ENCODE data around the gene APBA1.
"Not testable (repeated sequence)": the region's sequence is repeated elsewhere in the genome, so short reads cannot be mapped to it uniquely, and the experiment has no call there.

APBA1 gene

DNA sequence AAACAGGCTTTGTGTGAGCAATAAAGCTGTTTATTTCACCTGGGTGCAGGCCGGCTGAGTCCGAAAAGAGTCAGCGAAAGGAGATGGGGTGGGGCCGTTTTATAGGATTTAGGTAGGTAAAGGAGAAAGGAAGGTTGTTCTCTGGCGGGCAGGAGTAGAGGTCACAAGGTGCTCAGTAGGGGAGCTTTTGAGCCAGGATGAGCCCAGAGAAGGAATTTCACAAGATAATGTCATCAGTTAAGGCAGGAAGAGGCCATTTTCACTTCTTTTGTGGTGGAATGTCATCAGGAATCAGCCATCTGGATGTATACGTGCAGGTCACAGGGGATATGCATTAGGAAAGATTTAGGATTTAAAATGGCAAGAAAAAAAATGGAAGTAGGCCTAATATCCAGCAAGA lies 262.2 kb downstream of the APBA1 start:
- not testable (repeated sequence) for H3K27me3 ChIP-seq (ENCODE audit: insufficient read depth, low read length); H3K9ac ChIP-seq (ENCODE audit: low read depth, low read length); H3K9me3 ChIP-seq (ENCODE audit: insufficient read depth, low read depth, low read length); H3K36me3 ChIP-seq (ENCODE audit: insufficient read depth, low read depth, low read length); H3K4me1 ChIP-seq (ENCODE audit: insufficient read depth, low read length); H3K4me3 ChIP-seq (ENCODE audit: low read length); H3K27ac ChIP-seq (ENCODE audit: low read length)

DNA sequence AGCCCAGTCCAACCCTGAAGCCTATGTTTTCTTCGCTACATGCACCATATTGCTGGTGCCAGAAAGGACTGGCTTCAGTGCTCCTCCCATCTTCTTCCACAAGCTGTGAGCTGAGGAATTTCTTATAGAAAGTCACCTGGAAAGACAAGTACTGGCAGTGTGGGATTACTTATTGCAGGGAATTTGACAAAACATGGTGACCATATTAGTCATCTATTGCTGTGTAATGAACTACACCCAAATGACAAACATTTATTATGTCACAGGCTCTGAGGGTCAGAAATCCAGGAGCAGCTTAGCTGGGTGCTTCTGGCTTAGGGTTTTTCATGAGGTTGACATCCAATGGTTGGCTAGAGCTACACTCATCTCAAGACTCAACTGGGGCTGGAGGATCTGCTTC lies 271.7 kb downstream of the APBA1 start:
- Histone ChIP-seq H3K4me3 (ENCODE audit: low read length) (no peak overlapping the region), H3K9me3 (ENCODE audit: insufficient read depth, low read depth, low read length) (no peaks in the 10 kb centered on the region), H3K27me3 (ENCODE audit: insufficient read depth, low read length) (no peaks in the 10 kb centered on the region), H3K27ac (ENCODE audit: low read length) (no peak overlapping the region), H3K36me3 (ENCODE audit: insufficient read depth, low read depth, low read length) (no peaks in the 10 kb centered on the region), H3K9ac (ENCODE audit: low read depth, low read length) (no peak overlapping the region), H3K4me1 (ENCODE audit: insufficient read depth, low read length) (no peaks in the 10 kb centered on the region)

DNA sequence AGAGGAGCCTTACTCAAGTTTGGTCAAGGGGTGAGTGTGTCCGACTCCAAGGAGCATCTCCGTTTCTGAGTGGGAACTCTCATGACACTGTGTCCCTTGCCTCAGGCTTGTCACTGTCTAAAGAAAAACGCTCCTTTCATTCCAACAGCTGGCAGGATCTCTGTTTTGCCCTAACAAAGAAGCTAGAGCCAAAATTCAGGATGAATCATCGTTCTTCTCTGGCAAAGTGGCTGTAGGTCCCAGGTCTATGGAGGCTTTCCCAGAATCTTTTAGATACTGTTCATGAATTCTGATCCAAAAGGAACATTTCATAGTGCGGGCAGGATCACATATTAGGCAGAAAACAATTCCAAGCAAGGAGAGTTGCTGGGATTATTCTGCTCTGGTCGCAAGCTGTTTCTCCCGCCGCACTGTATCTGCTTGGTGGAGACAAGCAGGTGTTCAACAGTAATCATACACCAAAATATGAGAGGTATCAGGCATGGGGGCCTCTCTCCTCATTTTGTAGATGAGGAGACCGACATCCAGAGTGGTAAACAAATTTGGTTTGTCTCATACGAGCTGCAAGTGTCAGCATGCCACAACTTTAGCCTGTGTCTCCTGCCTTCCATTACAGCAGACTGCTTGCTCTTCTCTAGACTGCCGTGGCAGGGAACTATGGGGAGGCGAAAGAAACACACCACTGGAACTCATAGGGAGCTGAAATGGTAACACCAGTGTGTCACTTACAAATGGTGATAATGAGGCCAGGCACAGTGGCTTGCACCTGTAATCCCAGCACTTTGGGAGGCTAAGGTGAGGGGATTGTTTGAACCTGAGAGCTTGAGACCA lies 274.6 kb downstream of the APBA1 start:
- Histone ChIP-seq H3K27ac (ENCODE audit: low read length) (no peak overlapping the region), H3K4me3 (ENCODE audit: low read length) (no peak overlapping the region), H3K9ac (ENCODE audit: low read depth, low read length) (no peak overlapping the region), H3K4me1 (ENCODE audit: insufficient read depth, low read length) (no peaks in the 10 kb centered on the region), H3K36me3 (ENCODE audit: insufficient read depth, low read depth, low read length) (no peaks in the 10 kb centered on the region), H3K9me3 (ENCODE audit: insufficient read depth, low read depth, low read length) (no peaks in the 10 kb centered on the region), H3K27me3 (ENCODE audit: insufficient read depth, low read length) (no peaks in the 10 kb centered on the region)

DNA sequence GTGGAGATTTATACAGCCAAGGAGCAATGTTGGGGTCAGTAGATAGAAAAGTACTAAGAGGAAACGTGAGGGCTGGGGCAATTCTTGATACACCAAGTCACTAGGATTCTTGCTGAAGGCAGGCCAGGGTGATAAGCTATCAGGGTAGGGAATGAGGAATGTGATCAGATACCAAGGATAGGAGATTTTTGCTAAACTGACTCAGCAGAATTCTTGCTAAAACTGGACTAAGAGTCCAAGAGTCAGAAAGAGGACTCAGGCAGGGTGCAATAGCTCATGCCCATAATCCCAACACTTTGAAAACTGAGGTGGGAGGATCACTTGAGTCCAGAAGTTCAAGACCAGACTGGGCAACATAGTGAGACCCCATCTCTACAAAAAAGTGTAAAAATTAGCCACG lies 275.4 kb downstream of the APBA1 start:
- Histone ChIP-seq H3K4me1 (ENCODE audit: insufficient read depth, low read length) (no peaks in the 10 kb centered on the region), H3K27me3 (ENCODE audit: insufficient read depth, low read length) (no peaks in the 10 kb centered on the region), H3K27ac (ENCODE audit: low read length) (no peak overlapping the region), H3K4me3 (ENCODE audit: low read length) (no peak overlapping the region), H3K36me3 (ENCODE audit: insufficient read depth, low read depth, low read length) (no peaks in the 10 kb centered on the region), H3K9ac (ENCODE audit: low read depth, low read length) (no peak overlapping the region), H3K9me3 (ENCODE audit: insufficient read depth, low read depth, low read length) (no peaks in the 10 kb centered on the region)

DNA sequence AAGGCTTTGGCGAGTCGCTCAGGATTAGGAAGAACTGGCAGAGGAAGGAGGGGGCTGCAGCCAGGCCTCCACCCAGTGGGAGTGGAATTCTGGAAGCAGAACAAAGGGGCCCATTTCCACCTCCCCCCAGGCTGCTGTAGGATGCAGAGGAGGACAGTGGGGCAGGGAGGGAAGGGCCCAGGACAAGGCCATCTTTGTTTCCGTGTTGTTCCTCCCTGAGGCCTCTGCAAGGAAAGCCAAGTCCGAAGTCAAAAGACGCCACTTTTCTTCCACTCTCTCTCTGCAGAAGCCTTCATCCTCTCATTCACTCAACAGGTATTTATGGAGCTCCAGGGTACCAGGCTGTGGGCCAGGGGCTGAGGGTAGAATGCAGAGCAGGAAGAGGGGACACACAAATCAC lies 276.5 kb downstream of the APBA1 start:
- Histone ChIP-seq H3K27me3 (ENCODE audit: insufficient read depth, low read length) (no peaks in the 10 kb centered on the region), H3K4me1 (ENCODE audit: insufficient read depth, low read length) (no peaks in the 10 kb centered on the region), H3K36me3 (ENCODE audit: insufficient read depth, low read depth, low read length) (no peaks in the 10 kb centered on the region), H3K4me3 (ENCODE audit: low read length) (no peak overlapping the region), H3K9me3 (ENCODE audit: insufficient read depth, low read depth, low read length) (no peaks in the 10 kb centered on the region), H3K27ac (ENCODE audit: low read length) (no peak overlapping the region), H3K9ac (ENCODE audit: low read depth, low read length) (no peak overlapping the region)

DNA sequence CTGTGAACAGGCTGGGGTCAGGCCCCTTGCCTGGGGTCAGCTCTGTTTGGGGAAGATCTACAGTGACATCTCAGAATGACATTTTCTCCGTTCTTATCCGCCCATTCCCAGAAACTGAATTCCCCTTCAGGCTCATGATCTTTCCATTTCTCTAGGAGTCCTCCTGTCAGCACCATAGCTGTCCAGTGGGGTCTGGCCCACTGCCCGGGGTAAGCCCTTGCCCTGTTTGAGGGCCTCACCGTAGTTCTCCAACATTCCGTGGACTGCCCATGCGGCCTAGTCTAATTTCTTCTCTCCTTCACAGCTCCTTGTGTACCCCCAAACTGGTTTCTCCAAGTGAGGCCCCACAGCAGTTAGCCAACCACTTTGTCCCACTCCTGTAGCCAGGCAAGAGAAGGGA lies 278.7 kb downstream of the APBA1 start:
- H3K9ac ChIP-seq (ENCODE audit: low read depth, low read length): no peak overlapping the region
- H3K4me3 ChIP-seq (ENCODE audit: low read length): no peak overlapping the region
- H3K4me1 ChIP-seq (ENCODE audit: insufficient read depth, low read length): no peaks in the 10 kb centered on the region
- no peak overlapping the region for H3K27ac ChIP-seq (ENCODE audit: low read length)
- no peaks in the 10 kb centered on the region for H3K27me3 ChIP-seq (ENCODE audit: insufficient read depth, low read length)
- H3K9me3 ChIP-seq (ENCODE audit: insufficient read depth, low read depth, low read length): no peaks in the 10 kb centered on the region
- H3K36me3 ChIP-seq (ENCODE audit: insufficient read depth, low read depth, low read length): no peaks in the 10 kb centered on the region

DNA sequence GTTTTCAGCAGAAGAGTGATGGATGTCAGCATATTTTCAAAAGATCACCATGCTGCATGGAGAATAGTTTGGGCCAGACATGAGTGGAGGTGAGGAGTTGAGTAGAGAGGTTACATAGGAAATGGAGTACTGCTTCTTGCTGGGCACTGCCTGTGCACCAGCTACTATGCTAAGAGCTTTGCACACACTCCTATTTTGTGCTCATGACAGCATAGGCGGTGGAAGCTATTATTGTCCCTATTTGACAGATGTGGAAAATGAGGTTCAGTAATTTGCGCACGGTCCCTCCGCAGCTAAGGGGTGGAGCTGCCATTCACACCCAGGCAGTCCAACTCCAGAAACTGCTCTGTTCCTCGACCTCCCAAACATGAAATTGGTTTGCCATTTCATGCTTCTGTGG lies 279.3 kb downstream of the APBA1 start:
- no peaks in the 10 kb centered on the region for H3K27me3 ChIP-seq (ENCODE audit: insufficient read depth, low read length)
- no peak overlapping the region for H3K4me3 ChIP-seq (ENCODE audit: low read length)
- H3K4me1 ChIP-seq (ENCODE audit: insufficient read depth, low read length): no peaks in the 10 kb centered on the region
- no peaks in the 10 kb centered on the region for H3K9me3 ChIP-seq (ENCODE audit: insufficient read depth, low read depth, low read length)
- H3K36me3 ChIP-seq (ENCODE audit: insufficient read depth, low read depth, low read length): 0 out of 2 replicates have a peak, but pooled peaks cover 2% of the 10 kb centered on the region
- no peak overlapping the region for H3K9ac ChIP-seq (ENCODE audit: low read depth, low read length)
- no peak overlapping the region for H3K27ac ChIP-seq (ENCODE audit: low read length)

DNA sequence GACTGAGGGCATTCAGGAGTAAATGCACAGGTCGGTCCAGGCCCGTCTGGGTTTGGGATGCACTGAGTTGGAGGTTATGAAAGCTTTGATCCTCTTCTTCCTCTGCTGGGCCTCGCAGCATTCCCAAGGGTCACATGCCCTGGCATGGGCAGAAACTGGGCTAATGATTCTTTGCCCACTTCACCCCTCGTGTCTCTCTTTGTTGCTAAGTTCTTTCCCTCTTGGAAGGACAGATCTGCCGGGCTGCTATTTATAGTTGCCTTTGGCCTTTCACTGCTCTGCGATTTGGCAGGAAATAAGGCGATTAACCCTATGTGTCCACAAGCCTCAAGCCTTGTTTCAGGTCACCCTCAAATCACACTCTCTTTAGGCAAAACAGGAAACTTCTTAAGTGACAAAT lies 280.2 kb downstream of the APBA1 start:
- Histone ChIP-seq H3K36me3 (ENCODE audit: insufficient read depth, low read depth, low read length) (peaks cover 11% of the 10 kb centered on the region), H3K9ac (ENCODE audit: low read depth, low read length) (no peak overlapping the region), H3K4me1 (ENCODE audit: insufficient read depth, low read length) (no peaks in the 10 kb centered on the region), H3K27ac (ENCODE audit: low read length) (no peak overlapping the region), H3K4me3 (ENCODE audit: low read length) (no peak overlapping the region), H3K27me3 (ENCODE audit: insufficient read depth, low read length) (no peaks in the 10 kb centered on the region), H3K9me3 (ENCODE audit: insufficient read depth, low read depth, low read length) (no peaks in the 10 kb centered on the region)

DNA sequence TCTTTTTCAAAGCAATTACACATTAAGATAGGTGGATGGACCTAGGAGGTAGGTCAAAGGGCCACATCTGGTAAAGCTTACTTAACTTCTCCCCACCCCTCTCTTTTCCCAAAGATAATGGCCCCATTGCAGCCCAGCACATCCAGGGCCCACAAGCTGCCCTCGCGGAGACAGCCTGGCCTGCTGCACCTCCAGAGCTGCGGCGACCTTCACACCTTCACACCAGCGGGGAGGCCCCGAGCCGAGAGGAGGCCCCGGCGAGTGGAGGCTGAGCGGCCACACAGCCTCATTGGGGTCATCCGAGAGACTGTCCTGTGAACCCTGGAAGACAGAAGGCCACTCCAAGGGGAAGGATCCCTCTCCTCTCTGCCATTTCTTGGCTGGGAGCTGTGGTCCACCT lies 280.7 kb downstream of the APBA1 start:
- H3K9ac ChIP-seq (ENCODE audit: low read depth, low read length): no peak overlapping the region
- no peaks in the 10 kb centered on the region for H3K4me1 ChIP-seq (ENCODE audit: insufficient read depth, low read length)
- H3K27ac ChIP-seq (ENCODE audit: low read length): no peak overlapping the region
- H3K36me3 ChIP-seq (ENCODE audit: insufficient read depth, low read depth, low read length): peaks cover 13% of the 10 kb centered on the region
- H3K4me3 ChIP-seq (ENCODE audit: low read length): no peak overlapping the region
- no peaks in the 10 kb centered on the region for H3K27me3 ChIP-seq (ENCODE audit: insufficient read depth, low read length)
- H3K9me3 ChIP-seq (ENCODE audit: insufficient read depth, low read depth, low read length): no peaks in the 10 kb centered on the region

DNA sequence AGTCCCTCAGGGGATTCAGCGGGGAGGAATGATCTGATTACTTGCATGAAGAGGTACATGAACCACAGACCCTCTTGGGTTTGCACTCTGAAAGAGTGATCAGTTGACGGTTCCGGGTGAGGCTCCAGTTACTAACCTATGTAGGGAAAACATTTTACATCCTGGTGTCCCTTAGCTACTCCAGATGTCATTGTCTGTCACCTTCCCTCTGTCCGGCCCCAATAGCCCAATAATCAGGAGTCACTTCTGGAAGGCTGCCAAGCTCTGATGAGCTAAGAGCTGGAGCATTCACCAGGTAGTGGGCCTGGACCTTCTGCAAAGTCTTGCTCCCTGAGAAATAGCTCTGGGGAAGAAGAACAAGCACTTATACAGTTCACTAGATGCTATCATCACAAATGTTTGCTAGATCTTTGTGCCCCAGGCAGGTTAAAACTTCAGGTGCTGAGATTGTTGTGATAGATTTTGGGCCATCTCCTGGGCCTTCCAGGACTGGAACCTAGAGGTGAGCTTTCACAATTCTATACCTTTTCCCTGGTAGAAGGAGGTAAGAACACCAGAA lies 282.7 kb downstream of the APBA1 start:
- Histone ChIP-seq H3K9ac (ENCODE audit: low read depth, low read length) (no peak overlapping the region; the same call in 1 of the 2 replicates), H3K27ac (ENCODE audit: low read length) (no peak overlapping the region), H3K9me3 (ENCODE audit: insufficient read depth, low read depth, low read length) (no peaks in the 10 kb centered on the region), H3K4me1 (ENCODE audit: insufficient read depth, low read length) (peaks cover 2% of the 10 kb centered on the region; the same call in 1 of the 2 replicates), H3K4me3 (ENCODE audit: low read length) (no peak overlapping the region), H3K36me3 (ENCODE audit: insufficient read depth, low read depth, low read length) (peaks cover 13% of the 10 kb centered on the region), H3K27me3 (ENCODE audit: insufficient read depth, low read length) (no peaks in the 10 kb centered on the region)

DNA sequence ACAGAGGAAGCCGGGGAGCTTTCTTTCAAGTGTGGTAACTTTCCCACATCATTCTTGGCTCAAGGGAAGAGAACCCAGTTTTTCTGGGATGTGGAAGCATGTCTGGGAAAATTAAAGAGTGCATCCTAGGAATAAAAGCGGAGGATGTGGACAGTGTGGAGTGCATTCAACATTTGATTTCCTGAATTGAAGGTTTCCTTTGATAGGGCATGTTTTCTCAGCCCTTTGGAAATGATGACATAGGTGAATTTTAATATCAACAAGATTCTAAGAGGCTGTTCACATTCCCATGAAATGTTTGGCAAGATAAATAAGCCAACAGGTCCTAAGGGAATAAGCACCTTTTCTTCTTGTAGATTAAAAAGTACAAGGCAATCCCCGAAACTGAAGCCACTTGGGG lies 283.6 kb downstream of the APBA1 start:
- H3K9me3 ChIP-seq (ENCODE audit: insufficient read depth, low read depth, low read length): no peaks in the 10 kb centered on the region
- peaks cover 13% of the 10 kb centered on the region for H3K36me3 ChIP-seq (ENCODE audit: insufficient read depth, low read depth, low read length)
- no peaks in the 10 kb centered on the region for H3K27me3 ChIP-seq (ENCODE audit: insufficient read depth, low read length)
- no peak overlapping the region for H3K4me3 ChIP-seq (ENCODE audit: low read length)
- H3K27ac ChIP-seq (ENCODE audit: low read length): no peak overlapping the region
- no peak overlapping the region for H3K9ac ChIP-seq (ENCODE audit: low read depth, low read length)
- peaks cover 2% of the 10 kb centered on the region; the same call in 1 of the 2 replicates for H3K4me1 ChIP-seq (ENCODE audit: insufficient read depth, low read length)

DNA sequence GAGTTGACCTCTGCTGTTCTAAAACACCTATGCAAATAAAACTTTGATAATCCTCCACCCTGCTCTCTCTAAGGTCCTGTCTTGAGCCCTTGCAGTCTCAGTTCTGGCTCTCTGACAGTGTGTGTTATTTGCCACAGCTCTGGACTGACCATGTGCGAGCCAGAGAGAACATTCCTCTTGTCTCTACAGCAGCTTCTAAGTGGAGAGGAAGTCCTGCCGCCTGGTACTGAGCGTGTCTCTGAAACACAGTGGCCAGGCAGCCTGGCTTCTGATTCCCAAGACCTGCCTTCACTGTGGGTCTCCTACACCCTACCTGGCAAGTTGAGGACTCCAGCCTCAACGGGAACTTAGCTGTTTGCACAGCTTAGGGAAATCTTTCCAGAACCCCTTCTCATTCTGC lies 285.5 kb downstream of the APBA1 start:
- Histone ChIP-seq H3K36me3 (ENCODE audit: insufficient read depth, low read depth, low read length) (peaks cover 13% of the 10 kb centered on the region), H3K4me1 (ENCODE audit: insufficient read depth, low read length) (peaks cover 8% of the 10 kb centered on the region; the same call in 1 of the 2 replicates), H3K27ac (ENCODE audit: low read length) (no peak overlapping the region), H3K27me3 (ENCODE audit: insufficient read depth, low read length) (no peaks in the 10 kb centered on the region), H3K4me3 (ENCODE audit: low read length) (no peak overlapping the region), H3K9me3 (ENCODE audit: insufficient read depth, low read depth, low read length) (no peaks in the 10 kb centered on the region), H3K9ac (ENCODE audit: low read depth, low read length) (no peak overlapping the region)
